Vagina (tissue), 2 donors: ENCODE measurements around the gene EIF3B. TPM values are rescaled to one million over a fixed set of nuclear protein-coding genes. Genes with fewer than 3 reads are reported as not detected.

Experiments used
- DNase-seq, 2 donors: peaks; one replicate each; pipeline ENCODE4 v3.0.0-alpha.2; 2017; ENCODE audit errors: extremely low spot score in 2 of 2
- H3K27ac ChIP-seq: fragments of 200-600 bp; sonication (generic); one replicate; pipeline ENCODE4 v1.5.1; 2019
- H3K27me3 ChIP-seq: fragments of 200-600 bp; sonication (generic); one replicate; pipeline ENCODE4 v1.5.1; 2019
- H3K36me3 ChIP-seq, 2 donors: fragments of 200-600 bp; sonication (generic); one replicate each; pipeline ENCODE4 v1.5.1; 2017 to 2019
- H3K4me1 ChIP-seq: fragments of 200-600 bp; sonication (generic); one replicate; pipeline ENCODE4 v1.5.1; 2019
- H3K4me3 ChIP-seq, 2 donors: fragments of 200-600 bp; sonication (generic); 1 replicate in 1 of 2; 2 replicates in 1 of 2; pipeline ENCODE4 v1.5.1; 2016 to 2019
- H3K9me3 ChIP-seq: fragments of 200-600 bp; sonication (generic); one replicate; pipeline ENCODE4 v1.5.1; 2019
- CTCF ChIP-seq, 3 experiments: fragments of 450-650 bp in 2 of 3; fragments of 200-600 bp in 1 of 3; sonication (generic) in 1 of 3; IDR thresholded peaks; one replicate each; pipeline ENCODE4 v1.5.1; 2017 to 2019; ENCODE audit warnings: antibody characterized with exemption in 3 of 3, mild to moderate bottlenecking in 2 of 3, moderate library complexity in 2 of 3
- POLR2A ChIP-seq, 2 donors: fragments of 450-650 bp; IDR thresholded peaks; one replicate each; pipeline ENCODE4 v1.6.1; 2017; ENCODE audit warnings: antibody characterized with exemption in 2 of 2, mild to moderate bottlenecking in 2 of 2, moderate library complexity in 2 of 2
- POLR2AphosphoS5 ChIP-seq, 2 donors: sonication (generic); formaldehyde crosslinking; IDR thresholded peaks; one replicate each; pipeline ENCODE4 v1.9.0; 2017; ENCODE audit warnings: antibody characterized with exemption in 2 of 2, mild to moderate bottlenecking in 2 of 2, low read depth in 1 of 2; ENCODE audit not compliant: insufficient read depth in 1 of 2
- intact Hi-C: fragments of 100-400 bp; cut with DNase I; formaldehyde crosslinking; loops from one replicate; pipeline ENCODE4 v1.15.1; 2023
- total RNA-seq: library from RNA; depleted of rRNA; stranded (reverse); fragments of >200 nt; gene quantifications from one replicate; pipeline ENCODE4 v1.2.3, GENCODE V29; 2016

Gene EIF3B
- total RNA-seq, 1 donor from 2014 or later = 90.8 TPM

- Histone ChIP-seq H3K9me3 (no peaks in the 10 kb centered on the region), H3K36me3 (no peaks in the 10 kb centered on the region), H3K4me3 (peak overlapping the region; percentile 99 to 100), H3K4me1 (peaks cover 63% of the 10 kb centered on the region), H3K27ac (no peak overlapping the region), H3K27me3 (no peaks in the 10 kb centered on the region)
- TF ChIP-seq CTCF (IDR thresholded peaks at IDR 0.05) (no peak), POLR2A (IDR thresholded peaks at IDR 0.05) (no peak), POLR2AphosphoS5 (IDR thresholded peaks at IDR 0.05; ENCODE audit: insufficient read depth in 1 of 2, low read depth in 1 of 2) (no peak)
- no peak for DNase-seq
- intact Hi-C loops = loop anchor here (10.0 kb wide), 1 partner anchor 781 kb away; the partner anchor contains the start of gene PSMG3
These were observed 1.0 kb downstream of the EIF3B start for GRCh38 chr7:2355705-2356008.

GRCh38 chr7:2357165-2357564 is 2.5 kb downstream of the EIF3B start:
- H3K4me1 ChIP-seq = peaks cover 70% of the 10 kb centered on the region
- H3K27ac ChIP-seq = no peak overlapping the region
- intact Hi-C loops = loop anchor here (10.0 kb wide), 1 partner anchor 782 kb away; the partner anchor contains the start of gene PSMG3
- no peak for DNase-seq
- TF ChIP-seq POLR2AphosphoS5 (IDR thresholded peaks at IDR 0.05; ENCODE audit: insufficient read depth in 1 of 2, low read depth in 1 of 2) (no peak), CTCF (IDR thresholded peaks at IDR 0.05) (no peak), POLR2A (IDR thresholded peaks at IDR 0.05) (no peak)
- H3K4me3 ChIP-seq = peak overlapping the region in 1 of 2 donors; percentile 100
- H3K9me3 ChIP-seq = no peaks in the 10 kb centered on the region
- H3K36me3 ChIP-seq = peaks cover 0 to 14% of the 10 kb centered on the region in 2 donors
- H3K27me3 ChIP-seq = no peaks in the 10 kb centered on the region

GRCh38 chr7:2357571-2357970 is 2.9 kb downstream of the EIF3B start:
- Histone ChIP-seq H3K36me3 (peaks cover 0 to 18% of the 10 kb centered on the region in 2 donors), H3K27ac (no peak overlapping the region), H3K4me1 (peaks cover 70% of the 10 kb centered on the region), H3K27me3 (no peaks in the 10 kb centered on the region), H3K9me3 (no peaks in the 10 kb centered on the region), H3K4me3 (no peak overlapping the region)
- no peak for TF ChIP-seq CTCF (IDR thresholded peaks at IDR 0.05)
- TF ChIP-seq POLR2AphosphoS5 (IDR thresholded peaks at IDR 0.05; ENCODE audit: insufficient read depth in 1 of 2, low read depth in 1 of 2) = no peak
- TF ChIP-seq POLR2A (IDR thresholded peaks at IDR 0.05) = no peak
- intact Hi-C loops = loop anchor here (10.0 kb wide), 1 partner anchor 783 kb away; the partner anchor contains the start of gene PSMG3
- DNase-seq = no peak

- no peaks in the 10 kb centered on the region for H3K27me3 ChIP-seq
- H3K4me3 ChIP-seq = no peak overlapping the region
- intact Hi-C loops = loop anchor here (10.0 kb wide), 1 partner anchor 784 kb away; the partner anchor contains the start of gene PSMG3
- peaks cover 0 to 33% of the 10 kb centered on the region in 2 donors for H3K36me3 ChIP-seq
- H3K27ac ChIP-seq = no peak overlapping the region
- peaks cover 61% of the 10 kb centered on the region for H3K4me1 ChIP-seq
- no peak for DNase-seq
- H3K9me3 ChIP-seq = no peaks in the 10 kb centered on the region
- no peak for TF ChIP-seq CTCF (IDR thresholded peaks at IDR 0.05)
- no peak for TF ChIP-seq POLR2A (IDR thresholded peaks at IDR 0.05)
- no peak for TF ChIP-seq POLR2AphosphoS5 (IDR thresholded peaks at IDR 0.05; ENCODE audit: insufficient read depth in 1 of 2, low read depth in 1 of 2)
These were observed 4.4 kb downstream of the EIF3B start for GRCh38 chr7:2358968-2359527.

- DNase-seq = no peak
- no peaks in the 10 kb centered on the region for H3K9me3 ChIP-seq
- H3K27ac ChIP-seq = no peak overlapping the region
- TF ChIP-seq POLR2AphosphoS5 (IDR thresholded peaks at IDR 0.05; ENCODE audit: insufficient read depth in 1 of 2, low read depth in 1 of 2) (no peak), CTCF (IDR thresholded peaks at IDR 0.05) (no peak), POLR2A (IDR thresholded peaks at IDR 0.05) (no peak)
- H3K27me3 ChIP-seq = no peaks in the 10 kb centered on the region
- intact Hi-C loops = loop anchor here (10.0 kb wide), 1 partner anchor 785 kb away; the partner anchor contains the start of gene PSMG3
- no peak overlapping the region for H3K4me3 ChIP-seq
- H3K36me3 ChIP-seq = peaks cover 0 to 38% of the 10 kb centered on the region in 2 donors
- peaks cover 61% of the 10 kb centered on the region for H3K4me1 ChIP-seq
These were observed 5.0 kb downstream of the EIF3B start for GRCh38 chr7:2359610-2360009.
